ENCODE measurements around the gene DUSP14.

The DUSP14 gene

DNA sequence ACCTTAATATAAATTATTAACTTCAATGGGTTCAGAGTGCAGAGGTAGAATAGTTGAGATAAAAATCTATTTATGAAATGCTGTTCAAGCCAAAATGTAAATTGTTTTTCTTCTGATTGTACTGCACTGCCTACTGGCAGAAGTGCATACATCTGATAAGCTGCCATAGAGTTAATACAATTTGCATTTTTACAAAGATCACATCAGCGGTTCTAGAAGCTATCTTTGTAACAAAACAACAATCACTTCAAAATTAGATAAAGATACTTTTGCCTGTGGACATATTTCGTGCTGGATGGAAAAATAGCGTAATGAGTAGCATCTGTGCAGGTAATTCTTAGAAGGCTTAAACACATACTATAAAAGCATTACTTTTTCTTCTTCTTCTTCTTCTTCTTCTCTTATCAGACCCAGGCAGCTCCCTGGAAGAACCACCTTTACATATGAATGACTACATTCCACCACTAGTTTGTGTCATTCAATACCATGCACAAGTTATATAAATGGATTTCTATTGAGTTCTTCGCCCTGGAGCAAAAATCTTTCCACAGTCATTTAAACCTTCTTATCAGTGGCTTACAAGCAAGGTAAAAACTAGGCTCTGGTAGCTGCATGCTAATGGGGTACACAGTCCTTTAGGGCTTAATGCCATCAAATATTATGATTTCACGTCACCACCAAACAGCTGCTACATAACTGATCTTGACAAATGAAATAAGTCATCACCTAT is 72.5 kb downstream of the DUSP14 start:
- DNase-seq (ENCODE audit: low spot score), result no peak

Data from activated CD4-positive, alpha-beta T cell treated with anti-CD3 and anti-CD28 coated beads, Interleukin-2, Interleukin-4, amounts not matched to agents 100 ng/mL and 50 ng/mL, durations not matched to agents 16 hours and 8 hours (primary cell).